Activated T-cell treated with anti-CD3 and anti-CD28 coated beads, Interleukin-2, amount 50 U/mL, for 48 hours (primary cell): Measurements from ENCODE around the gene NFILZ.

Experiments used
- DNase-seq, 2 experiments: peaks; one replicate each; pipeline ENCODE4 v3.0.0-alpha.2; 2020

The NFILZ gene, protein sequence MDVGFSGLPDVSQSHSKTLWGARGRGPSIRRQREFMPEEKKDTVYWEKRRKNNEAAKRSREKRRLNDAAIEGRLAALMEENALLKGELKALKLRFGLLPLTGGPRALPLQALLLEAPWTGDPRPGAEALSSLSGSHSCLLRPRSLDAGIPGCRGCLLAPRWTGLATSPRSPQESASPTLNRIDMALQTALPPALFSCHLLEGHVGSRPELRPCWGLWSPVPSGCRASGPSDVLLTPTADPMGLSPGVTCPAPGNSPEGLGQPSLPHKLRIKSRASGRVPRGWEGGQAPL

DNA sequence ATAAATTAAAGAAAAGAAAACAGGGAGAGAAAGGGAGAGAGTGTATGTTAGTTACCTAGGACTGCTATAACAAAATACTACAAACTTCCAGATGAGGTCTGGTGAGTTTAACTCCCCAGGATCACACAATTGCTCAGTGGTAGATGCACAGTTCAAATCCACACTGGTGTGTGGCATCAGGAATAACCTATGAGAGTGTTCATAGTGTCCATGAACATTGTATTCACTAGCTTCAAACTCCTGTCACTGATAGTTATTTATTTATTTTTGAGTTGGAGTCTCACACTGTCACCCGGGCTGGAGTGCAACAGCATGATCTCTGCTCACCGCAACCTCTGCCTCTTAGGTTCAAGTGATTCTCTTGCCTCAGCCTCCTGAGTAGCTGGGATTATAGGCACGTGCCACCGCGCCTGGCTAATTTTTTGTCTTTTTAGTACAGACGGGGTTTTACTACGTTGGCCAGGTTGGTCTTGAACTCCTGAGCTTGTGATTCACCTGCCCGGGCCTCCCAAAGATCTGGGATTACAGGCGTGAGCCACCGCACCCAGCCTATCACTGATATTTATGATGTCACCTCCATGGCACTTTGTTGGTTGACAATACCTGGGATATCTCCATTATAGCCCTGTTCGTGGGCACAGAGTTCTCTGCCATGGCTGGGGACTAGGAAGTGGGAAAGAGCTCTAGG, at the start of gene NFILZ:
Gene NFILZ (plus strand): TSS at position 638 of the 688 bp plus-strand sequence. CDS start 46,133 bp downstream, outside the sequence.
- DNase-seq, result no peak

DNA sequence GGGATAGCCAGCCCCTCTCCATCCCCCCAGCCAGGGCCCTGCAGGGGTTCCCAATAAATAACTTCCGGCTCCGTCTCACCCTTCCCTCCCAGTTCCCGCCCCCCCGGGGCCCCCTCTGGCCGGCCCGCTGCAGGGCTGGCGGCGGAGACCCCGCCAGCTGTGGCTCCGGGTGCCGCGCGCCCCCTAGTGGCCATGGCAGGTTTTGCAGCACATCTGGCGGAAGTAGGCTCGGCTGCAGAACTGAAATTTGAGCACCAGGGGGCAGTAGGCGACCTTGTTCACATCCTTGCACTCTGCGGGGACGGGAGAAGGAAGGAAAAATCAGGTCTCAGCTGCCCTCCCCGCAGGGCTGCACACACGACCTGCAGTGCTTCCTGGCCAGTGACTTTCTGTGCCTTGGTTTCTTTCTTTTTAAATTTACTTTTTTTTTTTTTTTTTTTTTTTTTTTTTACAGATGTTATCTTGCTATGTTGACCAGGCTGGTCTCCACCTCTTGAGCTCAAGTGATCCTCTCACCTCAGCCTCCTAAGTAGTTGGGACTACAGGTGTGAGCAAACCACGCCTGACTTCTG, 49.6 kb upstream of the NFILZ start:
- DNase-seq, result peak; percentile 90 to 92

DNA sequence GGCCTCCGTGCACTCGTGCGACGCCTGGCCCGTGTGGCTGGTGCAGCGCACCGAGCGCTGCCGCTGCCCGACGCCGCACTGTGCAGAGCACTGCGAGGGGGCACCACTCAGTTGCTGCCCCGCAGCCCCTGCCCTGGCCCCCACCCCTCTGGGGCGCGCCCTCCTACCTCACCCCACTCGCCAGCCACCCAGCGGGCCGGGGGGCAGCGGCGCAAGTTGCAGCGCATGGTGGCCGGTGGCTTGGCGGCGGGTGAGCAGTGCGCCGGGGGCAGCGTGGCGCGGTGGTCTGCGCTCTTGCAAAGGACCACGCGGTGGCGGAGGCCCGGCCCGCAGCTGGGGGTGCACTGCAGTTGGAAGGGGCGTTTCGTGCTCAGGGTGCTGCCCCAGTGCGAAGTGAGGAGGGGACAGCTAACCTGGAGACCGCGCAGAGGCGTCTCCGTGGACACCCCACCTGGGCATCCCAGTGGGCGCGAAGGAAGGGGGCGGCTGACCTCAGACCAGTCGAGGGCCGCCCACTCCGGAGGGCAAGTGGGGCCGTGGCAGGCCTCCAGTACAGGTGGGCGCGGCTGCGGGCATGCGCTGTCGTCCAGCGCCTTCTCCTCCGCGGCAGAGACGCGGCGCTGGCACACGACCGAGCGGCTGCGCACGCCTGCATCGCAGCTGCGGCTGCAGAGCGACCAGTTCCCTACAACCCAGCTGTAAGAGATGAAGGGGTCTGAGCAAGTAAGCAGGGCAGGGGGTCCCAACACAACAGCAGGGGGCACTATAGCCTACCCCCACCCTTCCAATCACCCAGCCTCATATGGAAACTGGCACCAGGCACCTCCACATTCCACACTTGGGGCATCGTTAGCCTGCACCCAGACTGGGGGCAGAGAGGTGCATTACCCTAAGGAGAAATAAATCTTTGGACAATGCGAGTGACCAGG, 45.2 kb upstream of the NFILZ start:
- no peak for DNase-seq

DNA sequence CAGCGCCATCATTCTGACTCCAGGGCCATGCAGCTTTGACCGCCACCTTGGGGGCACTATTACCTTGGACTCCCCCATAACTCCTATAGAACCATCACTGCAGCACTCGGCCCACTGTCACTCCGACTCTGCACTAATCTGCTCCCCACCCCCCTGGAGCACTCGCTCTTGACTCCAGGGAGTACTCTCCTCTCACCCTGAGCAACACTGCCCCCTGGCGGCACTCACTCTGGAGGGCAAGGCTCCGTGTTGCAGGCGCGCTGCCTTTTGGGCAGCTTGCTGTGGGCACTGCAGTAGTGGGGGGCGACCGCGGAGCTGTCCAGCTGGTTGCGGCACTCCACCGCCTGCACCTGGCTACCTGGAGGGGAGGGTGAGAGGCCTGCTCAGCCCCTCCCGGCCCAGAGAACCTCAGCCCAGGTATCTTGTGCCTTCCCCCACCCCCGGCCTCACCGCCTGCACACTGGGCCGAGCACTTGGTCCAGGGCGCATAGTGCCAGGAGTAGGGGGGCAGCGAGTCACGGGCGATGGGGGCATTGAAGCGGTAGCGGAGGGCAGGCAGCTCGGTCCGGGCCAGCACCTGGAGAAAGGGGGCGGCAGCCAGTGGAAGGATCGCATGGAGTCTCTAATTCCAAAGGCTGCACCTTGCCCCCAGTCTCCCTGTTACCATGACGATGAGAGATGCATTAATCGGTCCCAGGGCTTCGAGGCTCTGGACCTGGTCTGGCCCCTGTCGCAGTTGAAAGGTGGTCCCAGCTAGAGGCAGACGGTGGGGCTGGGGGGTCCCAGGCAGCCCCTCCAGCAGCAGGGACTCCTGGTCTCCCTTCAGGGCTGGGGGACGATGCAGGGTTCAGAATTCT, 44.3 kb upstream of the NFILZ start:
- DNase-seq, result peak; percentile 75 to 77

DNA sequence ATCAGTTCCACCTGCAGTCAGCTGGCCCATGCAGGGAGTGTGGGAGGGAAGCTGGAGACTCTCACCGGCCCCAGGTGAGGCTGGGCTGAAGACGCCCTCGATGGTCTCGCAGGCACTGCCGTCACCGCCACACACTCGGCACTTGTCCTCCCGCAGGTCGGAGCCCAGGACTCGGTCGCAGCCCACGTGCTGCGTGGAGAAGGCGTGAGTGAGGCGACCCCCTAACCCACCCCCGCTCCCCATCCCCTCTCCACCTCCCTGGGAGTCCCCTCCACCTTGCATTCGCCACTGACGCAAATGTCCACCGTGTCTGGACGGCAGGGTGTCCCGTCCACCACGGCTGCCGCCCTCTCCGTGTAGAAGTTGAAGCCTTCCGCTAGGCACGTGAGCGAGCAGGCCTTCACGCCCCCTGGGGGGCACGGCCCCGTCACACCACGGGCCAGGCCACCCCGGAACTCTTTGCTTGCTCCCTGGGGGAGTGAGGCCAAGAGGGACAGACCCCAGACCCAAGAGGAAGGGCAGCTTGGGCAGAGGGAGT, 41.2 kb upstream of the NFILZ start:
- DNase-seq, result no peak

DNA sequence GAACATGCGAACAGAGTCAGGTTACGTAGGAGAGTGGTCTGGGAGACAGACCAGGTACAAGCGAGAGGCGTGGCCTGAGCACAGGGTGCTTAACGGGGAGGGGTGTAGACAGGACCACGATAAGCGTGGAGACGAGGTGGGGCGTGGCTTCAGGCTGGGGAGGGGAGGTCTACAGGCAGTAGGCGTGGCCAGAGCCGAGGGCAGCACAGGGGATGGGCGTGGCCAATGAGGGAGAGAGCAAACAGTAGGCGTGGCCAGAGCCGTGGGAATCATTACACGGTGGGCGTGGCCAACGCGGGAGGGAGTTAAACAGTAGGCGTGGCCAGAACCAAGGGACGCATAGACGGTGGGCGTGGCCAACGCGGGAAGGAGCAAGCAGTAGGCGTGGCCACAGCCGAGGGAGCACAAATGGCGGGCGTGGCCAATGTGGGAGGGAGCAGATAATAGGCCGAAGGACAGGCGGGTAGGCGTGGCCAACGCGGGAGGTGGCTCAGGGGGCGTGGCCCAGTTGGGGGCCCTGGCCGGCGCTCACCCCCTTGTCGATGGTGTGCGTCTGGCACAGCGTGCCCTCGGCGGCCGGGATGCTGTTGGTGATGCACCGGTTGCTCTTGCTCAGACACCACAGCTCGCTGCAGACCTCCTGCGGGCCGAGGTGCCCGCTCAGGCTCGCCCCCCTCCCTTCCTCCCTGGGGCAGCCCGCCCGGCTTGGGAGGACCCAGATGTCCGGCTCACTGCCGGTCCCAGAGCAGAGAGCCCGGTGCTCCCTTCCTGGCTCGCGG, 38.0 kb upstream of the NFILZ start:
- DNase-seq, result peak; percentile 99

DNA sequence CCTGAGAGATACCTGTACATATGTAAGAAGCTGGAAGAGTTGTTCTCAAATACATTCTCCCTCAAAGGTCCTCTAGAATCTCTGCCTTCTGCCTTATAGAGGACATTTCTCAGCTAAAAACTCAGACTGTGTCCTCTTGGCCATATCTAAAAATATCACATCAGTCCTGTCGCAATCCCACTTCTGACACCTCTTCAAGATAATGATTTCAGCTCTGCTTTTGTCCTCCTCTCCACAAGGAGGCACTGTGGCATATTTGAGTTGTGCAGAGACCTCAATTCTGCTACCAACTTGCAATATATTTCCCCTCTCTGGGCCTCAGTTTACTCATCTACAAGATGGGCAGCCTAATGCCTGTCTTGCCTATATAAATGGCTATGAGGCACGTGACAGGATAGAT, 36.5 kb upstream of the NFILZ start:
- no peak for DNase-seq

DNA sequence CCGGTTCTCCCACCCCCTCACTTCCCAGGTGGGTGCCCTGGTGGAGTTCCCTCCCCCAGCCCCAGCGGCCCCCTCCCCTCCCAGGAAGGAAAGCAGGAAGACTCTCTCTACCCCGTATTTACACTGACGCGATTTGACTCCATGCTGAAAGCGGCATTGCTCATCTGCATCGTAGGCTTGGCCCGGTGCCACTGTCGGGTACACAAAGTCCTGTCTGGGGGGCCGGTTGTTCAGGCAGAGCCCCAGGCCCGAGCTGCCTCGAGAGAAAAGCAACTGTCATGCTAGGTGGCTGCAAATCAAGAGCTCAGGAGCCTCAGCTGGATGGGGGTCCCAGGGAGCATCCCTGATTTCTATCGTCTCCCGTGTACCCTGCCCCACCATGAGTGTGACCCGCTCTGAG, 34.8 kb upstream of the NFILZ start:
- DNase-seq, result no peak

DNA sequence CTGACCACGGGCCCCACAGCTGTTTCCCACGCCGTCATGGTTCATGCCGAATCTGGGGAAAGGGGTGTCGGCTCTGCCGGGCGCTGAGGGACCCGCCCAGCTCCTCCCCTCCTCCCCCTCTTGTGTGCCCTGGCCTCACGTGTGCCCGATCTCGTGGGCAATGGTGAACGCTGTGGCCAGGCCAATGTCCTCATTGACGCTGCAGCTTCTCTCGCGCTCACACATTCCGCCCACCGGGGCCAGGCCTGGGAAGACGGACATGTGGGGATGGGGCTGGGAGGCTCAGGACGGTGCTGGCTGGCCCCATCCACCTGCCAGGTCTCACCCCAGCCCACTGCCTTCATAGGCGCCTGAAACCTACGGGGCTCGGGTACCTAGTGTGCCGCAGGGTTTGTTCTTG, 34.3 kb upstream of the NFILZ start:
- no peak for DNase-seq

DNA sequence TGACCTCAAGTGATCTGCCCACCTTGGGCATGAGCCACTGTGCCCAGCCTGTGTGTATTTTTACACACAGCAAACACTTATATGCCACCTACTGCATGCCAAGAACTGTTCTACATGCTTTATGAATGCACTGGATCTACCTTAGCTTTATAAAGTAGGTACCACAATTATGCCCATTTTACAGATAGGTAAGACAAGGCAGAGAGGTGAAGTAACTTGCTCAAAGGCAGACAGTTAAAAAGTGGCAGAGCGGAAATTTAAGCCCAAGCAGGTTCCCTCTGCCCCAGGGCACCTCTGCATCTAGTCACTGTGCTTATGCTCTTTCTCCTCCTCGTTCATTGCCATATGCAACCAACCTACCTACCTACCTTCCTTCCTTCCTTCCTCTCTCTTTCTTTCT, 30.4 kb upstream of the NFILZ start:
- DNase-seq, result no peak

DNA sequence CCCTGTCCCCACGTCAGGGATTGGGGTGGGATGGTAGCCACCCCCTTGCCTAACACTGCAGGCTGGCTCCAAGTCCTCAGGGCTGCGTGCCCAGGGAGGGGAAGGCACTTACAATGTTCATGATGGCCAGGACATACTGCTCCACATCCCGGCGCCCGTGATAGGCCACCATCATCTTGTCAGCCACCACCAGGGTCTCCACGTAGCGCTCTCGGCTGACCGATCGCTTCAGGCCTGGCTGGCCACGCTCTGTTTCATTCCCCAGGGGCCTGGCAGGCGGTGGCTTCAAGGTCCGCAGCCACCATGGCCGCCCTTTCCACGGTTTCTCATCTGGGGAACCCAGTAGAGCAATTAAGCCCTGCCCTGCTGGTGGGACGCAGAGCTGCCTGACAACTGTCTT, 29.6 kb upstream of the NFILZ start:
- DNase-seq, result no peak

DNA sequence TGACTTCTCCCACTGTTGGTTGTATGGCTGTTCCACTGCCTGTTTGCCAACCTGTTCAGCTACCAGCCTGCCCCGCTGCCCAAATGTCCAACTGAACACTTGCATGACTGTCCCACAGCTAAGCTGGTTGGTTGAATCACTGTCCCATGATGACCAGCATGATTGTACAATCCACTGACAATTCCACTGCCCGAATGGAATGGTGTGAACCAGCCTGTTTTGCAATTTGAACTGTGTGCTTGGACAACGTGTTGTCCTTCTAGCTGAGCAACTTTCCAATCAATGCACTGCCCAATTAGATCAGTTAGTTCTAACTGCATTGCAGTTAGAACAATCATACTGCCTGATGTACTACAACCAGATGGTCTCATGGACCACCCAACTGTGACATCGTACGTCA, 28.6 kb upstream of the NFILZ start:
- DNase-seq, result no peak

DNA sequence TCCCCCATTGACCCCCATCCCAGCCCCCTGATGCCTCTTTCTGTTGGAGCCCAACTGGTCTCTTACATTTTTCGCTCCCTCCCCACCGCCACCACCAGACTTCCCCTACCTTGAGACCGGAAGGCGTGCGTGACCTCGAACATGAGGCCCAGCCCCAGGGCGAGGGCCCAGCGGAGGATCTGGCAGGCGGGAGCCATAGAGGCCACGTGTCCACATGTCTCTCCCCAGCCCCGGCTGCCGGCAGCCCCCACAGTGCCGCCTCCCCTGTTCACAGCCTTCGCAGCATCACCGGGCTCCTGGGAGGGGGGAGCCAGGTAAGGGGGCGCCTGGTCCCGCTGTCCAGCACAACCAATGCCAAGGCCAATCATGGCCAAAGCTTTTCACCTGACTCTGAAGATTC, 24.9 kb upstream of the NFILZ start:
- DNase-seq, result no peak

DNA sequence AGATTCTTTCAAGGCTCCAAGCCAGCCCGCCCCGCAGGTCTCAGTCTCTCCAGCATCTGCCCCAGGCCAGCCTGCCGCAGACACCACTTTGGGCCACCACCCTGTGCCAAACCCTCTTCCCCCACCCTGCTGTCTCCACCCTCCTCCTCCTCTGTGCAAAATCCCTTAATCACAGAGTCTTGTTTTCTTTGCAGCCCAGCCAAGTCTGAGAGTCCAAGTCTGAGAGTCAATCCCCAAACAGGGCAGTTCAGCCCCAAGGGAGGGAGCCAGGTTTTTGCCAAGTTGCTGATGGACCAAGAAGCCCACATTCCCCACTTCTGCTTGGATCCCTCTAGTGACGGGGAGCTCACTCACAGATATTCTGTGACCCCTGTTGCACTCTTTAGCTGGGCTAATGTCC, 23.0 kb upstream of the NFILZ start:
- no peak for DNase-seq

DNA sequence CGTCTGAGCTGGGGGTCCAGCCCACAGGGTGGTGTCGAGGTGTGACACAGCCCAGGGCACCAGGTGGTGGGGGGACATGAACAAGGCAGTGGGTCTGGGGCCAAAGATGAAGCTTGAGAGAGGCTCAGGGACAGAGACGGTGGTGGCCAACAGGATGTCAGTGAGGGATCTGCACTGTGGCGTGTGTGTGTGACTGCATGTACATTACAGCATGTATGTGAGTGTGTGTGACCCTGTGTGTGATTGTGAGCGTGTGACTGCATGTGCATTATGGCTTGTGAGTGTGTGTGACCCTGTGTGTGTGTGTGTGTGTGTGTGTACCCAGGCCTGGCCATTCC, 21.5 kb upstream of the NFILZ start:
- DNase-seq, result no peak

DNA sequence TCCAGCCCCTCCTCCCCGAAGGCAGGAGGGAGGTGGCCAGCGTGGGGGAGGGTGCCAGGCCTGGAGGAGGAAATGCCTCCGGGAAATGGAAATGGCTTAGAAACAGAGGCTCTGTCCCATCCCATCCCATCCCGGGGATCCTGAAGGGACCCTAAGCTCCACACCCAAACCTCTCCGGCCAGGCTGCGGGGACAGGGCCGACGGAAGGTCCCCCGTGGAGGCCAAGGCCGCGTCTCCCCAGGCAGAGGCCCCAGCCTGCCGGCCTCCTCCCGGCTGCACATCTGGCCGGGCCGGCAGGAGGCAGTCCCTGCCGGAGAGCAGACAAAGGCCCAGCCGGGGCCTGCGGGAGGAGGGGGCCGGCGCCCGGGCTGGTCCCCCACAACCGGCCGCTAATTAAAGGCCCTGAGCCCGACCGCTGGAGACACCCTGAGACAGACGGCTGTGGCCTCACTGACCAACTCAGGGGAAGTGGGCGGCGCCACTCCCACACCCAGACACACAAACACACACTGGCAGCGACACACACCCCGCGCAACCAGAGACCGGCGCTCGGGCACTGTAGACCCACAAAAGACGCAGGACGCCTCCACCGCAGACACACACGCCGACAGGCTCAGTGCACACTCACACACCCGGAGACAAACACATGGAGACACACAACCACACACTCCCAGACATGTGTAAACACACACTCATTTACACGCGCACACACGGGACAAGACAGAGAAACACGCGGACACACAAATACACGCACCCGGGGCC, 21.0 kb upstream of the NFILZ start:
- peak; percentile 54 to 55 for DNase-seq

DNA sequence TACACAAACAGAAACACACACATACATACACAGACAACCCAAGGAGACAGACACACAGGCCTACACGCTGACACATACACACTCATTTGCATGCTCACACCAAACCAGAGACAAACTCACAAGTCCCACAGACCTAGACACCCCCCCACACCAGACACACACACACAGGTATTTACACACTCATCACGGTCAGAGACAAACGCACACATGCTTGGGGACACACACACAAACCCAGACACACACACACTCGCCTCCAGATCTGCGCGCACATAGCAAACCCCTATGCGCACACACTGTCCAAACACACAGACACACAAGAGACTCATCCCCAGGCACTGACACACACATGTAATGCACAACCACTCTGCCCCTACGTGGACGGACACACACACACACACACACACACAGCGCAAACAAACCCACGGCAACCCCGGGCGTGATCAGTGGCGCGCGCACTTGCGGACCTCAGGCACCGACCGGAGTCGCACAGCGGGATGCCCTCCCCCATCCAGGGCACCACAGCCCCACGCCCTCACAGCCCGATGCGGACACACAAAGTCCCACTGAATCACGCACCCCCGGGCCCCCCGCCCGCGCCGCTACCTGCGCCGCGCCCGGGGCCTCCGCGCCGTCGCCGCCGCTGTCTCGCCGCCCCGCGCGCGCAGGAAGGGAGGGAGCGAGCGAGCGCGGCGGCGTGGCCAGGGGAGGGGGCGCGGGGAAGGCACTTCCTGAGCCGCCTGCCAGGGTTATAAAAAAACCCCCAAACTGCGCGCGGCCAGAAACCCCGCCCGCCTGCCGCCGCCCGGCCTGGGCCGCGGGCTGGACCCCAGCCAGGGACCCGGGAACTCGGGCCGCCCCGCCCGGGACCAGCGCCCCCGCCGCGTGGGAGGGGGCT, 20.1 kb upstream of the NFILZ start, which contains the start of gene ADAMTS10:
Gene ADAMTS10 (minus strand): TSS at position 675 of the 895 bp plus-strand sequence. CDS start 5,005 bp downstream, outside the sequence.
- DNase-seq, result peak; percentile 52 to 60

DNA sequence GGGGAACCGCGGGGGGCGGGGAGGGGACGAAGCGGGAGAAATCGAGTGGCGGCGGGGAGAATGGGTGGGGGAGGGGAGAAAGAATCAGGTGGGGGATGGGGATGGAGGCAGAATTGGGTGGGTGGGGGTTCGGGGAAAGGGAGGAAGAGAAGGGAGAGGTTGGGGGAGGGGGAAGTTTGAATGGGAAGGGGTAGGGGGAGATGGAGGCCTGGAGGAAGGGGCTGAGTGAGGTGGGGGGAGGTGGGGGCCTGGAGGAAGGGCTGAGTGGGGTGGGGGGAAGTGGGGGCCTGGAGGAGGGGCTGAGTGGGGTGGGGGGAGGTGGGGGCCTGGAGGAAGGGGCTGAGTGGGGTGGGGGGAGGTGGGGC, 19.5 kb upstream of the NFILZ start:
- no peak for DNase-seq

DNA sequence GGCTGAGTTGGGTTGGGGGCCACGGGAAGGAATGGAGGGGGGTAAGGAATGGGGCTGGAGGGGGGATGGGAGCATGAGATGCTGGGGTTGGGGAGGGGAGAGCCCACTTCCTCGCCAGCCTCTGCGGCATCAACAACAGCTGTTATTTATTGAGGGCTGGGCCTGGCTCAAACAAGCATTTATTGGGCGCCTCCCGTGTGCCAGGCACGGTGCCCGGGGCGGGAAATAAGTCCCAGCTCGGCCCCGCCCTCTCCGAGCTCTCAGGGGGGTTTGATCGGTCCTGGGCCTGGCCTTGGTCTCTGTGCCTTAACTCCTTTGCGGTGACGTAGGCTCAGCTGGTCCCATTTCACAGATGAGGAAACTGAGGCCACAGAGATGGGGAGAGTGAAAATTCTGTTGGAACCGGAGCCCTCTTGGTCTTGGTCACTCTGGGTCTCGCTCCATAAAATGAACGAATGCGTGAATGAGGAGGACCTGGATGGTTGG, 19.0 kb upstream of the NFILZ start:
- no peak for DNase-seq
